HEK293 (cell line): ENCODE results near the gene EHMT1.

Experiments used
- CTCF ChIA-PET: fragments of 350-600 bp; formaldehyde crosslinking; extraction: SDS; loops from one replicate; lab custom pipeline; 2021; ENCODE audit warnings: antibody characterized with exemption; lab: Yijun Ruan, JAX
- POLR2A ChIA-PET: fragments of 300-600 bp; formaldehyde crosslinking; extraction: SDS; loops from one replicate; lab custom pipeline; 2020; ENCODE audit warnings: antibody characterized with exemption, inconsistent platforms; lab: Yijun Ruan, JAX
- H3K27ac ChIP-seq: fragments of 200-500 bp; sonication (Bioruptor generic); 2 replicates; pipeline ENCODE4 v1.5.1; 2014; ENCODE audit warnings: low read depth, low read length, control low read depth, inconsistent platforms; ENCODE audit errors: extremely low read depth
- H3K36me3 ChIP-seq, 2 experiments: fragments of 200-500 bp in 1 of 2; sonication (Bioruptor generic) in 1 of 2; 1 replicate in 1 of 2; 2 replicates in 1 of 2; pipeline ENCODE4 v1.5.1; 2014 to 2017; ENCODE audit warnings: inconsistent platforms in 2 of 2, low read length in 2 of 2; ENCODE audit not compliant: control insufficient read depth in 2 of 2, insufficient read depth in 1 of 2
- H3K4me1 ChIP-seq: fragments of 200-500 bp; sonication (Bioruptor generic); 2 replicates; pipeline ENCODE4 v1.5.1; 2014; ENCODE audit warnings: mild to moderate bottlenecking, low read length, inconsistent platforms; ENCODE audit not compliant: control insufficient read depth, insufficient read depth
- H3K4me3 ChIP-seq: 2 replicates; pipeline ENCODE4 v1.5.1; 2011; ENCODE audit warnings: low read depth, mild to moderate bottlenecking, control low read depth, low read length, moderate library complexity
- H3K9me3 ChIP-seq: fragments of 200-500 bp; sonication (Bioruptor generic); 2 replicates; pipeline ENCODE4 v1.5.1; 2014; ENCODE audit warnings: low read depth, low read length, inconsistent platforms; ENCODE audit not compliant: control insufficient read depth, insufficient read depth
- EGR2 ChIP-seq: fragments of 450-650 bp; formaldehyde crosslinking; IDR thresholded peaks from 2 replicates; pipeline ENCODE4 v1.5.1; 2016; ENCODE audit warnings: low read depth, missing biosample characterization, missing genetic modification characterization
- GLI2 ChIP-seq: fragments of 450-650 bp; formaldehyde crosslinking; IDR thresholded peaks from 2 replicates; pipeline ENCODE4; 2017; ENCODE audit warnings: missing biosample characterization, missing genetic modification characterization, low read depth, borderline replicate concordance
- KLF8 ChIP-seq: fragments of 450-650 bp; formaldehyde crosslinking; IDR thresholded peaks from 2 replicates; pipeline ENCODE4 v1.5.1; 2016; ENCODE audit warnings: missing biosample characterization, missing genetic modification characterization
- KLF9 ChIP-seq: fragments of 450-650 bp; formaldehyde crosslinking; IDR thresholded peaks from 2 replicates; pipeline ENCODE4 v1.5.1; 2016; ENCODE audit warnings: missing biosample characterization, missing genetic modification characterization, low read depth
- SCRT2 ChIP-seq: fragments of 450-650 bp; formaldehyde crosslinking; IDR thresholded peaks from 2 replicates; pipeline ENCODE4 v1.5.1; 2016; ENCODE audit warnings: missing biosample characterization, missing genetic modification characterization
- ZBTB1 ChIP-seq: fragments of 450-650 bp; formaldehyde crosslinking; IDR thresholded peaks from 2 replicates; pipeline ENCODE4 v1.5.1; 2016; ENCODE audit warnings: missing biosample characterization, missing genetic modification characterization
- ZNF133 ChIP-seq: fragments of 450-650 bp; formaldehyde crosslinking; IDR thresholded peaks from 2 replicates; pipeline ENCODE4 v1.5.1; 2016; ENCODE audit warnings: missing biosample characterization, missing genetic modification characterization
- ZNF175 ChIP-seq: fragments of 450-650 bp; formaldehyde crosslinking; IDR thresholded peaks from 2 replicates; pipeline ENCODE4 v1.5.1; 2016; ENCODE audit warnings: missing biosample characterization, missing genetic modification characterization
- ZNF473 ChIP-seq: fragments of 450-650 bp; formaldehyde crosslinking; IDR thresholded peaks from 2 replicates; pipeline ENCODE4 v1.5.1; 2017; ENCODE audit warnings: missing biosample characterization, missing genetic modification characterization
- ZNF514 ChIP-seq: fragments of 450-650 bp; formaldehyde crosslinking; IDR thresholded peaks from 2 replicates; pipeline ENCODE4 v1.5.1; 2016; ENCODE audit warnings: missing biosample characterization, missing genetic modification characterization
- ZNF596 ChIP-seq: fragments of 450-650 bp; IDR thresholded peaks from 2 replicates; pipeline ENCODE4 v1.5.0; 2018; ENCODE audit warnings: missing biosample characterization, mild to moderate bottlenecking, missing genetic modification characterization, moderate library complexity
- ZNF654 ChIP-seq: fragments of 450-650 bp; formaldehyde crosslinking; IDR thresholded peaks from 2 replicates; pipeline ENCODE4 v1.5.1; 2016; ENCODE audit warnings: low read depth, missing biosample characterization, missing genetic modification characterization
- ZNF792 ChIP-seq: fragments of 450-650 bp; formaldehyde crosslinking; IDR thresholded peaks from 2 replicates; pipeline ENCODE4 v1.5.1; 2016; ENCODE audit warnings: missing biosample characterization, missing genetic modification characterization
- ZNF843 ChIP-seq: fragments of 450-650 bp; formaldehyde crosslinking; IDR thresholded peaks from 2 replicates; pipeline ENCODE4 v1.5.1; 2016; ENCODE audit warnings: missing biosample characterization, missing genetic modification characterization
- TF ChIP-seq, protein P1 (sequence below): fragments of 450-650 bp; formaldehyde crosslinking; IDR thresholded peaks from 2 replicates; pipeline ENCODE4; 2016; ENCODE audit warnings: missing biosample characterization, missing genetic modification characterization
- TF ChIP-seq, protein P2 (sequence below): fragments of 450-650 bp; formaldehyde crosslinking; IDR thresholded peaks from 2 replicates; pipeline ENCODE4 v1.5.1; 2016; ENCODE audit warnings: missing biosample characterization, missing genetic modification characterization
- TF ChIP-seq, protein P3 (sequence below): fragments of 450-650 bp; formaldehyde crosslinking; IDR thresholded peaks from 2 replicates; pipeline ENCODE4 v1.5.1; 2016; ENCODE audit warnings: missing biosample characterization, missing genetic modification characterization
- TF ChIP-seq, protein P4 (sequence below): fragments of 450-650 bp; formaldehyde crosslinking; IDR thresholded peaks from 2 replicates; pipeline ENCODE4 v1.5.1; 2016; ENCODE audit warnings: missing biosample characterization, missing genetic modification characterization

EHMT1 gene

DNA sequence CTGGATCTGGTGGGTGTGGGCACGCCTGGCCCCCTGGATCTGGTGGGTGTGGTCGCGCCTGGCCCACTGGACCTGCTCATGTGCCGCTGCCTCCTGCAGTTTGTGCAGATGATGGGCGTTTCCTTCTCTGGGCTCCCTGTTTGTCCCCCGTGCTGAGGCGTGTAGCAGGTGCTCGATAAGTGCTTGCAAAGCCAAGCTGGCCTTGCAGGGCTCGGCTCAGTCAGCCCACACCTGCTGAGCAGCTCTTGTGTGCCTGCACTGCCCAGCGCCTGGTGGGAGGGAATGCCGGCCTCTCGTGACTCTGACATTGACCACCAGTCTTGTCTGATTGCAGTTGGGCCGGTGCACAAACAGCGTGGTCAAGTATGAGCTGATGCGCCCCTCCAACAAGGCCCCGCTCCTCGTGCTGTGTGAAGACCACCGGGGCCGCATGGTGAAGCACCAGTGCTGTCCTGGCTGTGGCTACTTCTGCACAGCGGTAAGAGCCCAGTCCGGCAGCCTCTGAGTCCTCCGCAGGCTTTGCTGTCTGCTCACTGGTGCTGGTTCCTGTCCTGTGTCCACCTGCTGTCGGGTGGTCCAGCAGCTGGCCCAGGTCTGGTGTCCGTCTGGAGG is 156.1 kb downstream of the EHMT1 start:
- H3K36me3 ChIP-seq, result peaks cover 2 to 70% of the 10 kb centered on the region in 2 experiments; a peak in 2 of 3 replicates
- H3K4me3 ChIP-seq, result no peak overlapping the region
- H3K4me1 ChIP-seq, result no peaks in the 10 kb centered on the region
- POLR2A ChIA-PET, result no interaction called here
- CTCF ChIA-PET, result no interaction called here
- H3K27ac ChIP-seq, result no peak overlapping the region
- TF ChIP-seq, protein P1, sequence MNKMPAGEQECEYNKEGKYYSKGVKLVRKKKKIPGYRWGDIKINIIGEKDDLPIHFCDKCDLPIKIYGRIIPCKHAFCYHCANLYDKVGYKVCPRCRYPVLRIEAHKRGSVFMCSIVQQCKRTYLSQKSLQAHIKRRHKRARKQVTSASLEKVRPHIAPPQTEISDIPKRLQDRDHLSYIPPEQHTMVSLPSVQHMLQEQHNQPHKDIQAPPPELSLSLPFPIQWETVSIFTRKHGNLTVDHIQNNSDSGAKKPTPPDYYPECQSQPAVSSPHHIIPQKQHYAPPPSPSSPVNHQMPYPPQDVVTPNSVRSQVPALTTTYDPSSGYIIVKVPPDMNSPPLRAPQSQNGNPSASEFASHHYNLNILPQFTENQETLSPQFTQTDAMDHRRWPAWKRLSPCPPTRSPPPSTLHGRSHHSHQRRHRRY (tag by site-specific recombination), result no peak
- TF ChIP-seq ZNF514 (no peak), KLF8 (tag by site-specific recombination) (no peak), ZBTB1 (tag by site-specific recombination) (no peak), EGR2 (no peak), ZNF654 (tag by site-specific recombination) (no peak), GLI2 (tag by site-specific recombination) (no peak), ZNF792 (tag by site-specific recombination) (no peak), SCRT2 (no peak), KLF9 (tag by site-specific recombination) (no peak), ZNF133 (tag by site-specific recombination) (no peak)
- TF ChIP-seq, protein P2, sequence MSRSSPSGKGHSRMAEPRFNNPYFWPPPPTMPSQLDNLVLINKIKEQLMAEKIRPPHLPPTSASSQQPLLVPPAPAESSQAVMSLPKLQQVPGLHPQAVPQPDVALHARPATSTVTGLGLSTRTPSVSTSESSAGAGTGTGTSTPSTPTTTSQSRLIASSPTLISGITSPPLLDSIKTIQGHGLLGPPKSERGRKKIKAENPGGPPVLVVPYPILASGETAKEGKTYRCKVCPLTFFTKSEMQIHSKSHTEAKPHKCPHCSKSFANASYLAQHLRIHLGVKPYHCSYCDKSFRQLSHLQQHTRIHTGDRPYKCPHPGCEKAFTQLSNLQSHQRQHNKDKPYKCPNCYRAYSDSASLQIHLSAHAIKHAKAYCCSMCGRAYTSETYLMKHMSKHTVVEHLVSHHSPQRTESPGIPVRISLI (tag by site-specific recombination), result no peak
- TF ChIP-seq, protein P3, sequence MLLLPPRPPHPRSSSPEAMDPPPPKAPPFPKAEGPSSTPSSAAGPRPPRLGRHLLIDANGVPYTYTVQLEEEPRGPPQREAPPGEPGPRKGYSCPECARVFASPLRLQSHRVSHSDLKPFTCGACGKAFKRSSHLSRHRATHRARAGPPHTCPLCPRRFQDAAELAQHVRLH (tag by site-specific recombination), result no peak
- H3K9me3 ChIP-seq, result no peaks in the 10 kb centered on the region

DNA sequence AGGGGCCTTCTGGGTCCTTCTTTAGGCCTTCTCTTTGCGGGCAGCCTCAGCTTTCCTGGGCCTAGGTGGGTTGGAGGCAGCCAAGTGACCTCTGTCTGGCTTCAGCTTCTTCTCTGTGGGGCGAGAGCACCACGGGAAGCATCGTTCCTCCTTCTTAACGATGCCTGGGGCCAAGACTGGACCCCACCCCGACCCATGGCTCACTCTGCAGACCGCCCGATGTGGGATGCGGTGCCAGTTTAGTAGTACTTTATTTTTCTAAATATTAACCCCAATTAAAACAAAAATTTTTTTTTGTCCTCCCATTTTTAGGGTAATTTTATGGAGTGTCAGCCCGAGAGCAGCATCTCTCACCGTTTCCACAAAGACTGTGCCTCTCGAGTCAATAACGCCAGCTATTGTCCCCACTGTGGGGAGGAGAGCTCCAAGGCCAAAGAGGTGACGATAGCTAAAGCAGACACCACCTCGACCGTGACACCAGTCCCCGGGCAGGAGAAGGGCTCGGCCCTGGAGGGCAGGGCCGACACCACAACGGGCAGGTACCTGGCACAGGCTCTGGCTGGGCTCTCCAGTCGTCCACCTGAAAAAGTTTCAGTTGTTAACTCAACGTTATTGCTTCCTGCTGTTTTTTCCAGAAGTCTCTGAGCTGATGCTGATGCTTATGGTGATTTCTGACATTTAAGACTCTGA is 157.6 kb downstream of the EHMT1 start:
- CTCF ChIA-PET, result interaction anchor here (0.5 to 1.3 kb wide), 3 partner anchors 55 to 135 kb away, joined by 3 to 4 read pairs (median 3); no protein-coding TSS in a partner anchor
- no peak for TF ChIP-seq ZNF473 (tag by site-specific recombination)
- TF ChIP-seq ZNF843, result no peak
- TF ChIP-seq, protein P4, sequence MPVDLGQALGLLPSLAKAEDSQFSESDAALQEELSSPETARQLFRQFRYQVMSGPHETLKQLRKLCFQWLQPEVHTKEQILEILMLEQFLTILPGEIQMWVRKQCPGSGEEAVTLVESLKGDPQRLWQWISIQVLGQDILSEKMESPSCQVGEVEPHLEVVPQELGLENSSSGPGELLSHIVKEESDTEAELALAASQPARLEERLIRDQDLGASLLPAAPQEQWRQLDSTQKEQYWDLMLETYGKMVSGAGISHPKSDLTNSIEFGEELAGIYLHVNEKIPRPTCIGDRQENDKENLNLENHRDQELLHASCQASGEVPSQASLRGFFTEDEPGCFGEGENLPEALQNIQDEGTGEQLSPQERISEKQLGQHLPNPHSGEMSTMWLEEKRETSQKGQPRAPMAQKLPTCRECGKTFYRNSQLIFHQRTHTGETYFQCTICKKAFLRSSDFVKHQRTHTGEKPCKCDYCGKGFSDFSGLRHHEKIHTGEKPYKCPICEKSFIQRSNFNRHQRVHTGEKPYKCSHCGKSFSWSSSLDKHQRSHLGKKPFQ (tag by site-specific recombination), result no peak
- TF ChIP-seq ZNF596 (tag by site-specific recombination), result no peak
- TF ChIP-seq ZNF175 (tag by site-specific recombination), result no peak

More for the DNA sequence above, 157.6 kb downstream of the EHMT1 start:
- H3K9me3 ChIP-seq, result no peaks in the 10 kb centered on the region
- H3K36me3 ChIP-seq, result peaks cover 0 to 74% of the 10 kb centered on the region in 2 experiments; a peak in 2 of 3 replicates
- no peak overlapping the region for H3K27ac ChIP-seq
- H3K4me3 ChIP-seq, result no peak overlapping the region
- H3K4me1 ChIP-seq, result no peaks in the 10 kb centered on the region
- POLR2A ChIA-PET, result interaction anchor here (0.9 kb wide), 1 partner anchor 18 kb away, joined by 3 read pairs; no protein-coding TSS in a partner anchor
